HCT116 (cell line): Measurements from ENCODE around the gene CAGE1.

Experiments
- ATF3 ChIP-seq: IDR thresholded peaks from 2 replicates; pipeline ENCODE4 v1.6.1; 2012
- CTCF ChIP-seq, 3 experiments: fragments of 200-600 bp in 1 of 3; sonication (generic) in 1 of 3; IDR thresholded peaks in 2 of 3; conservative IDR thresholded peaks in 1 of 3; 2 replicates each; pipeline ENCODE4 v1.5.1; 2012 to 2017; ENCODE audit warnings: low read depth in 2 of 3, low read length in 2 of 3, antibody characterized with exemption in 1 of 3, borderline replicate concordance in 1 of 3, control low read depth in 1 of 3, mild to moderate bottlenecking in 1 of 3, mixed read lengths in 1 of 3, mixed run types in 1 of 3, moderate library complexity in 1 of 3; ENCODE audit not compliant: insufficient read depth in 1 of 3
- ELF1 ChIP-seq: IDR thresholded peaks from 2 replicates; pipeline ENCODE4 v1.6.1; 2012; ENCODE audit warnings: low read depth, borderline replicate concordance
- EZH2 ChIP-seq: fragments of 200-600 bp; sonication (generic); IDR thresholded peaks from 2 replicates; pipeline ENCODE4 v1.6.1; 2017; ENCODE audit warnings: antibody characterized with exemption, mixed run types
- EZH2phosphoT487 ChIP-seq: fragments of 200-600 bp; IDR thresholded peaks from 2 replicates; pipeline ENCODE4 v1.6.1; 2018; ENCODE audit warnings: antibody characterized with exemption, borderline replicate concordance
- MAX ChIP-seq: IDR thresholded peaks from 2 replicates; pipeline ENCODE4 v1.6.1; 2012
- POLR2A ChIP-seq: IDR thresholded peaks from 2 replicates; pipeline ENCODE4 v1.7.0; 2011; ENCODE audit warnings: borderline replicate concordance; ENCODE audit not compliant: insufficient read depth, insufficient read length; ENCODE audit errors: extremely low read depth
- POLR2AphosphoS5 ChIP-seq: IDR thresholded peaks from 2 replicates; pipeline ENCODE4 v1.6.1; 2011; ENCODE audit warnings: mild to moderate bottlenecking, low read depth, low read length, moderate library complexity
- RAD21 ChIP-seq: IDR thresholded peaks from 2 replicates; pipeline ENCODE4 v1.6.1; 2012; ENCODE audit warnings: low read depth, mild to moderate bottlenecking
- REST ChIP-seq: IDR thresholded peaks from 2 replicates; pipeline ENCODE4 v1.6.1; 2012; ENCODE audit warnings: low read depth
- SIN3A ChIP-seq: IDR thresholded peaks from 2 replicates; pipeline ENCODE4 v1.6.1; 2012; ENCODE audit warnings: low read depth
- SP1 ChIP-seq: IDR thresholded peaks from 2 replicates; pipeline ENCODE4 v1.6.1; 2012; ENCODE audit warnings: low read depth
- ZBTB33 ChIP-seq: IDR thresholded peaks from 2 replicates; pipeline ENCODE4 v1.6.1; 2011; ENCODE audit warnings: mild to moderate bottlenecking, low read length, moderate library complexity; ENCODE audit not compliant: insufficient replicate concordance; ENCODE audit errors: extremely low read depth
- ZNF274 ChIP-seq: fragments of 200-500 bp; sonication (Bioruptor generic); IDR thresholded peaks from 2 replicates; pipeline ENCODE4 v1.6.1; 2014; ENCODE audit warnings: mild to moderate bottlenecking, low read depth, low read length, inconsistent platforms

GRCh38 chr6:7304821-7305220 lies 84.7 kb downstream of the CAGE1 start:
- TF ChIP-seq CTCF (IDR thresholded peaks at IDR 0.05 in 2 of 3, conservative IDR thresholded peaks at IDR 0.05 in 1 of 3; ENCODE audit: borderline replicate concordance in 1 of 3, insufficient read depth in 1 of 3, low read depth in 2 of 3, low read length in 2 of 3) (no peak), SIN3A (no peak), RAD21 (no peak), EZH2phosphoT487 (no peak), SP1 (no peak), REST (no peak), MAX (no peak), POLR2A (no peak), ELF1 (no peak), ZNF274 (no peak), POLR2AphosphoS5 (no peak), EZH2 (no peak), ATF3 (no peak), ZBTB33 (no peak)
